DND-41 (cell line): ENCODE measurements around the gene MCCD1.
"Not testable (repeated sequence)": the region's sequence is repeated elsewhere in the genome, so short reads cannot be mapped to it uniquely, and the experiment has no call there.

Source experiments
- ATAC-seq: fragments of 200-7000 bp; cut with Tn5 transposase; 3 replicates; pipeline ENCODE4 v1.9.1; 2021; ENCODE audit warnings: low read depth; ENCODE audit not compliant: insufficient read depth
- DNase-seq: peaks from one replicate; pipeline ENCODE4 v3.0.0-alpha.2; 2020
- H2AFZ ChIP-seq: 2 replicates; pipeline ENCODE4 v1.6.0; 2012; ENCODE audit warnings: low read depth, low read length
- H3K27ac ChIP-seq: 2 replicates; pipeline ENCODE4 v1.5.1; 2012; ENCODE audit warnings: low read length, inconsistent platforms
- H3K27me3 ChIP-seq: fragments of 200-600 bp; sonication (generic); 2 replicates; pipeline ENCODE4 v1.6.0; 2012; ENCODE audit warnings: low read length, mild to moderate bottlenecking, inconsistent platforms; ENCODE audit not compliant: insufficient read depth, poor library complexity
- H3K36me3 ChIP-seq: 2 replicates; pipeline ENCODE4 v1.5.1; 2012; ENCODE audit warnings: low read length, inconsistent platforms; ENCODE audit not compliant: insufficient read depth
- H3K4me1 ChIP-seq: 2 replicates; pipeline ENCODE4 v1.5.1; 2012; ENCODE audit warnings: mild to moderate bottlenecking, low read length; ENCODE audit not compliant: insufficient read depth
- H3K4me2 ChIP-seq: 2 replicates; pipeline ENCODE4 v1.6.0; 2012; ENCODE audit warnings: mild to moderate bottlenecking, moderate library complexity, low read length, inconsistent platforms; ENCODE audit not compliant: insufficient read depth
- H3K4me3 ChIP-seq, 2 experiments: fragments of 200-600 bp in 1 of 2; shearing (Covaris generic) in 1 of 2; 2 replicates each; pipeline ENCODE4 v1.5.1; 2012 to 2016; ENCODE audit warnings: inconsistent platforms in 2 of 2, low read length in 2 of 2, mild to moderate bottlenecking in 2 of 2, low read depth in 1 of 2, moderate library complexity in 1 of 2
- H3K79me2 ChIP-seq: 2 replicates; pipeline ENCODE4 v1.6.0; 2012; ENCODE audit warnings: low read length, inconsistent platforms; ENCODE audit not compliant: insufficient read depth
- H3K9ac ChIP-seq: 2 replicates; pipeline ENCODE4 v1.6.0; 2012; ENCODE audit warnings: low read depth, mild to moderate bottlenecking, inconsistent platforms, low read length, moderate library complexity
- H3K9me3 ChIP-seq: 2 replicates; pipeline ENCODE4 v1.5.1; 2012; ENCODE audit warnings: low read length, moderate library complexity, mild to moderate bottlenecking, inconsistent platforms; ENCODE audit not compliant: insufficient read depth, severe bottlenecking
- H4K20me1 ChIP-seq: 2 replicates; pipeline ENCODE4 v1.6.0; 2012; ENCODE audit warnings: low read length; ENCODE audit not compliant: insufficient read depth
- CTCF ChIP-seq: IDR thresholded peaks from 2 replicates; pipeline ENCODE4 v1.5.1; 2012; ENCODE audit warnings: borderline replicate concordance, low read length, moderate library complexity, mild to moderate bottlenecking; ENCODE audit not compliant: poor library complexity, severe bottlenecking; ENCODE audit errors: extremely low read depth
- EZH2 ChIP-seq: IDR thresholded peaks from 3 replicates; pipeline ENCODE4 v1.6.1; 2012; ENCODE audit warnings: borderline replicate concordance, low read depth, mild to moderate bottlenecking, moderate library complexity, low read length, inconsistent platforms; ENCODE audit not compliant: severe bottlenecking

Gene MCCD1

GRCh38 chr6:31489086-31489485, 39.7 kb upstream of the MCCD1 start:
- no peak for DNase-seq
- Histone ChIP-seq H3K9me3 (no peaks in the 10 kb centered on the region), H3K27me3 (no peaks in the 10 kb centered on the region), H4K20me1 (no peaks in the 10 kb centered on the region; the same call in 1 of the 2 replicates), H2AFZ (no peak overlapping the region), H3K27ac (no peak overlapping the region), H3K9ac (no peak overlapping the region), H3K4me2 (no peak overlapping the region), H3K79me2 (peaks cover 35% of the 10 kb centered on the region), H3K4me3 (no peak overlapping the region), H3K36me3 (peaks cover 11% of the 10 kb centered on the region), H3K4me1 (peaks cover 30% of the 10 kb centered on the region)
- TF ChIP-seq EZH2 (no peak), CTCF (no peak)
- no peak for ATAC-seq

GRCh38 chr6:31490115-31490873, 38.5 kb upstream of the MCCD1 start:
- DNase-seq, result no peak
- no peak for ATAC-seq
- H3K27ac ChIP-seq, result no peak overlapping the region
- no peak overlapping the region for H3K4me2 ChIP-seq
- H2AFZ ChIP-seq, result no peak overlapping the region
- H3K4me1 ChIP-seq, result peaks cover 33% of the 10 kb centered on the region
- TF ChIP-seq CTCF, result no peak
- no peak for TF ChIP-seq EZH2
- H3K27me3 ChIP-seq, result no peaks in the 10 kb centered on the region
- H3K9me3 ChIP-seq, result no peaks in the 10 kb centered on the region
- no peak overlapping the region for H3K4me3 ChIP-seq
- peaks cover 45% of the 10 kb centered on the region for H3K79me2 ChIP-seq
- no peak overlapping the region for H3K9ac ChIP-seq
- no peaks in the 10 kb centered on the region; the same call in 1 of the 2 replicates for H4K20me1 ChIP-seq
- H3K36me3 ChIP-seq, result peaks cover 11% of the 10 kb centered on the region

- Histone ChIP-seq H3K79me2 (peaks cover 72% of the 10 kb centered on the region), H2AFZ (peak overlapping the region; percentile 97), H4K20me1 (peaks cover 11% of the 10 kb centered on the region), H3K9ac (peak overlapping the region; percentile 89), H3K27ac (peak overlapping the region; percentile 88), H3K4me1 (peaks cover 62% of the 10 kb centered on the region), H3K4me2 (peak overlapping the region; percentile 94), H3K4me3 (peak overlapping the region; percentile 66 to 88), H3K36me3 (peaks cover 11% of the 10 kb centered on the region)
- ATAC-seq, H3K27me3 ChIP-seq, DNase-seq, H3K9me3 ChIP-seq: not testable (repeated sequence)
Observed at GRCh38 chr6:31493550-31493874, 35.2 kb upstream of the MCCD1 start.

GRCh38 chr6:31493875-31494694, 34.7 kb upstream of the MCCD1 start:
- H3K79me2 ChIP-seq, result peaks cover 78% of the 10 kb centered on the region
- H4K20me1 ChIP-seq, result peaks cover 16% of the 10 kb centered on the region
- peaks cover 68% of the 10 kb centered on the region for H3K4me1 ChIP-seq
- peak overlapping the region; percentile 97 for H2AFZ ChIP-seq
- H3K27me3 ChIP-seq, result no peaks in the 10 kb centered on the region
- H3K4me3 ChIP-seq, result peak overlapping the region; percentile 66 to 88
- H3K36me3 ChIP-seq, result peaks cover 11% of the 10 kb centered on the region
- TF ChIP-seq EZH2 (no peak), CTCF (peak; percentile 92)
- H3K27ac ChIP-seq, result peak overlapping the region; percentile 88
- DNase-seq (peak; percentile 77), ATAC-seq (peak; percentile 67)
- peak overlapping the region; percentile 94 for H3K4me2 ChIP-seq
- peak overlapping the region; percentile 89 for H3K9ac ChIP-seq
- no peaks in the 10 kb centered on the region for H3K9me3 ChIP-seq
